Hindlimb muscle (tissue), 1 donor: ENCODE data around the gene GRK1. TPM values are rescaled to one million over a fixed set of nuclear protein-coding genes. Genes with fewer than 3 reads are reported as not detected.

Experiments used
- DNase-seq: peaks from one replicate; pipeline ENCODE4 v3.0.0-alpha.2; 2013
- polyA plus RNA-seq: library from polyadenylated mRNA; unstranded; fragments of 120-200 nt; gene quantifications from one replicate; pipeline ENCODE4 v1.2.1, GENCODE V29; 2013; ENCODE audit not compliant: insufficient read length

GRK1 gene
- polyA plus RNA-seq, 1 donor: 0.34 TPM

DNA sequence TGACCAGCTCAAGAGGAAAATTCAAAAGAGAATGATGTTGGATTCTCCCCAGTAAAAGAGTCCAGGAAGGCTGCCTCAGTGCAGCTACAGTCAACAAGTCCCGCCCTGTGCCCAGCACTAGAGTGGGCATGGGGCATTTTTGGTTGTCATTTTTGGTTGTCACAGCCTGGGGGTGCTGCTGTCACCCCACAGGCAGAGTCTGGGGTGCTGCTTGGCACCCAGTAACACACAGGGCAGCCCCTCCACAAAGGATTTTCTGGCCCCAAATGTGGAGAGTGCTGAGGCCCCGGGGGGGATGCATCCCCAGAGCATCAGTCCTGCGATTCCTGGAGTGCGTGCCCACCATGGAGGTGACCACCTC lies 63.8 kb downstream of the GRK1 start:
- no peak for DNase-seq

DNA sequence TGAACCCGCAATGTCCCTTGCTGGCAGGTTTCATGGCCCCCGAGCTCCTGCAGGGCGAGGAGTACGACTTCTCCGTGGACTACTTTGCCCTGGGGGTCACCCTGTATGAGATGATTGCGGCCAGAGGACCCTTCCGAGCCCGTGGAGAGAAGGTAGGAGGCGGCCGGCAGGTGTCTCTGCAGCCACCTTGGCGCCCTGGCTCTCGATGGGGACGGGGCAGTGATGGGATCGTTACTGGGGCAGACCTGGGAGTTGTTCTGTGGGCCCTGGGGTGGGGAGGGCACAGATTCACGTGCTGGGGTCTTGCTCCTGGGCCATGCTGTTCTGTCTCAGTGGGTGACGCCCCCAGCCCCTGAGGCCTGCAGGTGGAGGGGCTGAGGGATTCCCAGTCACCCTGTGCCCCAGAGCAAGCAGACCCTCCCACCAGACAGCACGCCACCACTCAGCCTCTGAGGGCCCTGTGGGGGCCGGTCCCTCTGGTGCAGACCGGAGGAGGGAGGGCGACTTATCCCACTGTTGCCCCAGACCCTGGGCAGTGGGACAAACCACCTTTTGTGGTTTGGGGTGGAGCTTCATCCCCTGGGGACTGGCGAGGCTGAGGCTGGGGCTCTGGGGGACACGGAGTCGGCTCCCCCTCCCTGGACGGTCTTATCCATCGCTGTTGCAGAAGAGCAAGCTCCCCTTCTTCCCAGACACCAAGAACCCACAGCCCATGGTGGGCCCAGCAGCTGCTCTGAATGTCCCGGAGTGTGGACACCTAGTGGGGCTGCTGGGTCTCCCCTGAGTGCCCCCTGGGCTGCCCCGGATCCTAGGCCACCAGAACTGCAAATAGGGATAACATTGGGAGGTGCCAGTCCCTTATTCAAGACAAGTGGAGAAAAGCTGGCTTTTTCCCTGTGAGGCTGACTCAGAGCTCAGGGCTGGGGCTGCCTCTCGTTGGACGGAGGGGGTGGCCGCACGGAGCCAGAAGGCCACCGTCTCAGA lies 64.5 kb downstream of the GRK1 start:
- no peak for DNase-seq

DNA sequence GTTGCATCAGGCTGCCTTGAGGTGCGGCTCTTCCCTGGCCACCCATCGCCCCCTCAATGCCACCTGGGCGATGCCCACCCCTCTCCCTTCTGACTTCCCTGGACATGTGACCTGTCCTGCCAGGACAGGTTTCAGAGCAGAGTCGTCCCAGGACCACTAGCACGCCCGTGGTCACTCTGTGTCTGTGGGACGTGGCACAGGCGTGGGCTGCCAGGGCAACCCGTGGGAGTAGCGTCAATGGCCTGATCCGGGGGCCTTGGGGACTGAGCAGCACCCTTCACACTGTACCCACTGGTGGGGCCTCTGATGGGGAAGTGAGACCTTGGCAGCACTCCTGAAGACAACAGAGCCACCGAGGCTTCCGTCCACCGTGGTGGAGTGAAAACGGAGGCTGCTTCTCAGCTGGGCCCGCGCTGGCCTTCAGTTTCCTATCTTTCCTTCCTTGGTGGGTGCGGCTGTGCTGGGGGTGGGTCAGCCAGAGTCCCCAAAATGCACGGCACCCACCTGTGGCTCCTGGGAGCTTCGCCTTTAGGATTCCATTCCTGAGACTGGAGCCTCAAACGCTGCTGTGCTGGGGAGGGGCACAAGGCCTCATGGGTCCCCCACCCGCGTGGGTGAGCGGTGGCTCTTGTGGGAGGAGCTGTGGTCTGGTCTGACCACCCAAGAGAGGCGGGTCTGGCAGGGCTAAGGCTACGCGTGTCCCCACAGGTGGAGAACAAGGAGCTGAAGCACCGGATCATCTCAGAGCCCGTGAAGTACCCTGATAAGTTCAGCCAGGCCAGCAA lies 65.3 kb downstream of the GRK1 start:
- DNase-seq: no peak

DNA sequence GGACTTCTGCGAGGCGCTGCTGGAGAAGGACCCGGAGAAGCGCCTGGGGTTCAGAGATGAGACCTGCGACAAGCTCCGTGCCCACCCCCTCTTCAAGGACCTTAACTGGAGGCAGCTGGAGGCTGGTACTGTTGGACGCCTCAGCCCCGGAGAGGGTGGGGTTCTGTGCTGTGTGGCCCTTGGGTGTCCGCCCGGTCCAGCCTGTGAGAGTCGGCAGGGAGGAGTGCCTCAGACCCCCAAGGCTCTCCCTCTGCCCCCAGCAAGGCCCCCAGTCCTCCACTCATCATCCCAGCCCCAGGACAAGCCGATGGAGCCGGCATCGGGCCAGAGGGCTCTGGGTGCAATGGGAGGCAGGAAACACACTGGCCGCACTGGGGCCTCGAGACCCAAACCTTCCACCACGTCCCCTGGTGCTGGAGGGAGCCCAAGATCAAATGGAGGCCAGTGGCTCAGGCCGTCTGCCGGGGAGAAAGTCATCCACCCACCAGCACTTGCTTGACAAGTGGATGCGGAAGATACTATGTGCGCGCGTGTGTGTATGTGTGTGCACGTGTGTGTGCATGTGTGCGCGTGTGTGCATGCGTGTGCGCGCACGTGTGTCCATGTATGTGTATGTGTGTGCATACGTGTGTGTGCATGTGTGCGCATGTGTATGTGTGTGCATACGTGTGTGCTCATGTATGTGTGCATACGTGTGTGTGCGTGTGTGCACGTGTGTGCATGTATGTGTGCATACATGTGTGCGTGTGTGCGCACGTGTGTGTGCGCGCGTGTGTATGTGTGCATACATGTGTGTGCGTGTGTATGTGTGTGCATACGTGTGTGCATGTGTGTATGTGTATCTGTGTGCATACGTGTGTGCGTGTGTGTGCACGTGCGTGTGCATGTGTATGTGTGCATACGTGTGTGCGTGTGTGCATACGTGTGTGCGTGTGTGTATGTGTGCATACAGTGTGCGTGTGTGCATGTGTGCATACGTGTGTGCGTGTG lies 66.2 kb downstream of the GRK1 start:
- DNase-seq: no peak

DNA sequence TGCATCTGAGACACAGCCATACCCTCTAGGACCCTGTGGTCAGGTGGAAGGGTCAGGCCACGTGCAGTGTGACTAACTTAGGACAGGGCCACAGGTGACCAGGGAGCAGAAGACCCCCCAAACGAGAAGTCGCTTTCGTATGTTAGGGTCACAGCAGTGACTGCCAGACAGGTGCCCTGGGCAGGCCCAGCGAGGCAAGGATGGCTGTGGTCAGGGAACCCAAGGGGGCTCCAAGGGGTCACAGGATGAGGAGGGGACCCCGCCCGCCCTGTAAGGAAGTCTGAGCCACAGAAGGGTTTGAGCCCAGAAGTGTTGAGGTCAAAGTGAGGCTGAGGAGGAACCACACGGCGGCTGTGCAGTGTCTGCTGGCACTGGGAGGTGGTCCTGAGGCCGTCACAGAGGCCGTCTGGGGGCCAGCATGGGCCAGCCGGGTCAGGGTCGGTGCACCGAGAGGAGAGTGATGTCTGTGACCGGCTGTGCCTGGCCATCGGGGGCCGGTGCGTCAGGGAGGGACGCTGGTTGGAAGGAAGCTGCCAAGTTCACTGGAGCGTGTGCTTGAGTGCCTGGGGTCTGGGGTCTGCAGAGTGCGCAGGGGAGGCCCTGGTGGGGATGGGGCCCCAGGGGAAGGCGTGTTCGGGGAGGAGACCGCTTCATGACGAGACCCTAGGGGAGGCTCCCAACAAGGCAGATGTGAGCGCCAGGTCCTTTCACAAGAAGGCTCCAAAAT lies 67.2 kb downstream of the GRK1 start:
- no peak for DNase-seq

DNA sequence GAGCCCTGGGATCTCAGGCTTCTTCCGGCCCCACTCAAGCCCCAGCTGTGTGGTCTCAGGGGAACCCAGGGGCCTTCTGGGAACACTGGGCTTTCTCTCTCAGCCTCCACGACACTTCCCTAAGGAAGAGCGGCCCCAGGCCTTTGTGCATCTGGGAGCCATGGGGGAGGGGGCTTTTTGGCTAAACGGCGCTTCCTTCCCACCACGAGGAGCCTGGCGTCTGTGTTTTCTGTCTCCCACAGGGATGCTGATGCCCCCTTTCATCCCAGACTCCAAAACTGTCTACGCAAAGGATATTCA lies 67.8 kb downstream of the GRK1 start:
- no peak for DNase-seq

GRCh38 chr13:113735194-113735593 lies 68.2 kb downstream of the GRK1 start:
- DNase-seq: no peak

DNA sequence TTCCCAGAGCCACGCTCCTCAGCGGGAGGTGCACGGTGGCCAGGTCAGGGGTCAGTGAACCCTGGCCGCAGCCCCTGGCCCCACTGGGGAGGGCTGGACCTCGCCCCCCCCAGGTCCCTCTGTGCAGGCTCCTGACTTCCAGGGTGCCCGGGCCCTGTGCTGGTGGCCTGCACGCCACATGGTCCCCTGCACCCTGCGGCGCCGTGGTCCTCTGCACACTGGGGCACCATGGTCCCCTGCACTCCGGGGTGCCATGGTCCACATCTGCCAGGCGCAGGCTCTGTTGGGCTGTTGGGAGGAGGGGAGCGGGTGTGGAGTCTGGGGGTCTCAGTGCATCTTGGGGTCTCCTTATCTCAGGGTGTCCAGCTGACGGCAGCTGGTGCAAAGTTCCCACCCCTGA lies 68.7 kb downstream of the GRK1 start:
- DNase-seq: no peak

GRCh38 chr13:113736258-113736731 lies 69.3 kb downstream of the GRK1 start:
- no peak for DNase-seq

DNA sequence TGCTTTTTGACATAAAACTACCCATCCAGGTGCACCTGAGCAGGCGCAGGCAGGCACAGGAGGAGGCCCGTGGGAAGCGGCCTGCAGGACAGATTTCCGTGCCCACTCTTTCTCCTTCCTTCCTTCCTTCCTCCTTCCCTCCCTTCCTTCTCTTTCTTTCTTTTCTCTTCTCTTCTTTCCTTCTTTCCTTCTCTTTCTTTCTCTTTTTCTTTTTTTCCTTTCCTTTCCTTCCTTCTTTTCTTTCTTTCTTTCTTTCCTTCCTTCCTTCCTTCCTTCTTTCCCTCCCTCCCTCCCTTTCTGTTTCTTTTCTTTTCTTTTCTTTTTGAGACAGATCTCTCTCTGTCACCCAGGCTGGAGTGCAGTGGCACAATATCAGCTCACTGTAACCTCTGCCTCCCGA lies 70.8 kb downstream of the GRK1 start:
- no peak for DNase-seq

GRCh38 chr13:113739527-113740285 lies 72.7 kb downstream of the GRK1 start:
- DNase-seq: no peak

GRCh38 chr13:113740286-113740556 lies 73.2 kb downstream of the GRK1 start:
- DNase-seq: no peak

GRCh38 chr13:113740661-113741060 lies 73.6 kb downstream of the GRK1 start:
- DNase-seq: no peak

DNA sequence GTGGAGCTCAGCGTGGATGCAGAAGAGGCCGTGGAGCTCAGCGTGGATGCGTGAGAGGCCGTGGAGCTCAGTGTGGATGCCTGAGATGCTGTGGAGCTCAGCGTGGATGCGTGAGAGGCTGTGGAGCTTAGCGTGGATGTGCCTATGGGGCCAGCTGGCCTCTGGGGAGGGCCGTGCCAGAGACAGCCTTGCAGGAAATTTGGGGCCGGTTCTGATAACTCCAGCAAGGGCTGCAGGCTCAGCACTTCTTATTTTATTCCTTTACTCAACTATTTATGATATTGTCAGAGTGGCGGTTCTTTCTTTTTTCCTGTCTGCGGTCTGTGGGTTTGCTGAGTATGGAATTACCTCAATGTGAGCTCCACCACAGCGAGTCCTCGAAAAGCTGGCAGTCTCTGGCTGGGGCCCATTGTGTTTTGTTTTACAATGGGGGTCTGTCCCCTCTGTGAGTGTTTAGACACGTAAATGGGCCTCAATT lies 74.2 kb downstream of the GRK1 start:
- DNase-seq: no peak

- DNase-seq: no peak
These were observed 75.0 kb downstream of the GRK1 start for GRCh38 chr13:113742000-113742441.

GRCh38 chr13:113742445-113743120 lies 75.6 kb downstream of the GRK1 start:
- no peak for DNase-seq

- no peak for DNase-seq
These were observed 76.6 kb downstream of the GRK1 start for GRCh38 chr13:113743366-113744195.

- no peak for DNase-seq
These were observed 77.4 kb downstream of the GRK1 start for GRCh38 chr13:113744197-113745000.

GRCh38 chr13:113745059-113745458 lies 78.0 kb downstream of the GRK1 start:
- no peak for DNase-seq
